ENCODE measurements around the gene CDH22.

CDH22 gene

DNA sequence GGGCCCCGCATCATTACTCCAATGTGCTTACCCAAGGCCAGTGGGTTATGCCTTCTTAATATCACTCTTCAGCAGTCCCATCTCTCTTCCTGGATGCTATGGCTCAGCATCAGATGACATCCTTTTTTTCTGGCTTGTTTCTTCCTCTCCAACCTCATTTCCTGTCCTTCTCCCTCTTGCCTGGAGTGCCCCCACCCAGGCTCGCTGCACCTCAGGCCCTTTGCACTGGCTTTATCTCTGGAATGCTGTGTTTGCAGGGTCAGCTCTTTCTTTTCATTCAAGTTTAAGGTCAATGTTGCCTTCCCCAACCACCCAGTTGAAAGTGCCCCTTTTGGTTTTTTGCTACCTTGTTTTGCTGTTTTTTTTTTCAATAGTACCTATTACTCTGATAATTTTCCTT lies 153.5 kb downstream of the CDH22 start:
- no peak for TF ChIP-seq Cebpa-rat (IDR thresholded peaks at IDR 0.05)
- no peaks in the 10 kb centered on the region for H3K27me3 ChIP-seq
- H3K4me1 ChIP-seq: peaks cover 0 to 17% (median 8%) of the 10 kb centered on the region in 10 experiments; a peak in 13 of 20 replicates
- no peak overlapping the region for H3K9ac ChIP-seq
- no peaks in the 10 kb centered on the region for H3K36me3 ChIP-seq
- H3K27ac ChIP-seq: no peak overlapping the region
- peaks cover 0 to 12% (median 0%) of the 10 kb centered on the region in 11 experiments; a peak in 3 of 22 replicates for H4K20me1 ChIP-seq
- H3K9me3 ChIP-seq (replicated peaks in 1 of 11): no peaks in the 10 kb centered on the region
- no peak overlapping the region; a peak in 1 of 22 replicates for H3K4me2 ChIP-seq
- no peak overlapping the region for H3K4me3 ChIP-seq

DNA sequence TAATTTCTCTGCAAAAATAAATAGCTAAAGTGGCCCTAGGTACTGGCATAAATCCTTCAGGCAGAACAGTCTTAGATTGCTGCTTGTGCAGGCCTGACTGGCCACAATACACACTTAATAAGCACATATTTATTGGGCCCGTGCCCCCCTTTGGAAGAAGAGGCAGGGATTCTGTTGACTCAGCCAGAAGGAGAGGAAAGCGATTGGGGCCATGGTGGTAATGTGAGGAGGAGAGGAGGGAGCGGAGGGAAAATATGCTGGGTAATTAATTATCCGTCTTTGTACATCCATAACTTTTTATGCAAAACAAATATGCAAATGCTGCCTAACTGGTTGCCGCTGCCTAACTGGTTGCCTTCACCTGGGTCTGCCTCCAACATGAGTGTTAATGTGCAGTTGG lies 154.0 kb downstream of the CDH22 start:
- Histone ChIP-seq H3K9ac (no peak overlapping the region), H3K9me3 (replicated peaks in 1 of 11) (no peaks in the 10 kb centered on the region), H3K4me1 (peaks cover 0 to 17% (median 8%) of the 10 kb centered on the region in 10 experiments; a peak in 13 of 20 replicates), H3K4me3 (no peak overlapping the region), H3K4me2 (no peak overlapping the region; a peak in 1 of 22 replicates), H4K20me1 (peaks cover 0 to 9% (median 0%) of the 10 kb centered on the region in 11 experiments; a peak in 3 of 22 replicates), H3K27ac (no peak overlapping the region), H3K36me3 (no peaks in the 10 kb centered on the region), H3K27me3 (no peaks in the 10 kb centered on the region)
- TF ChIP-seq Cebpa-rat (IDR thresholded peaks at IDR 0.05): no peak

DNA sequence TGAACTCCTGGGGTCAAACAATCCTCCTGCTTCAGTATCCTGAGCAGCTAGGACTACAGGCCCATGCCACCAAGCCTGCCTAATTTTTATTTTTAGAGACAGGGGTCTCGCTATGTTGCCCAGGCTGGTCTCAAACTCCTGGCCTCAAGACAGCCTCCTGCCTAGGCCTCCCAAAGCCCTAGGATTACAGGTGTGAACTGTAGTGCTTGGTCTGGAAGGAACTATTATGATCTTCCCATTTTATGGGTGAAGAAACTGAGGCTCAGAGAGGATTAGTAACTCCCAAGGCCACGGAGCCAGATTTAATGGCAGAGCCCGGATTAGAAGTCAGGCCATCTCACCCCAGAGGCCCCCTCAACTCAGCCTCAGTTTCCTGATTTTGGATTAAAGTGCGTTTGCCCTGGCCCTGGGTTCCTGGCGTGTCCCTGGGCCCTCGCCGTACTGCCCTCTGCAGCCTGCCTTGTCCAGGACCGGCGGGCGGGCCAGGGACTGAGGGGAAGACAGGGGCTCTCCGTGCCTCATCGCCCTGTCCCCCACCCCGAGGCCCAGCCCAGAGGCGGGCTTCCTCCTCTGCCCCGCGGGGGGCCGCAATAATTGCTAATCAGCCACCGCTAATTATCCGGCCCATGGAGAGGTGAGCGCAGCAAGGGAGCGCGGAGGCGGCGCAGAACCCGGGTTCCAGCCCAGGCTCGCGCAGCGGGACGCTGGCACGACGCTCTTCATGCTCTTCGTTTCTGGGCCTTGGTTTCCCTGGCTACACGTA lies 155.3 kb downstream of the CDH22 start:
- no peak overlapping the region for H3K4me3 ChIP-seq
- TF ChIP-seq Cebpa-rat (IDR thresholded peaks at IDR 0.05): no peak
- H4K20me1 ChIP-seq: peaks cover 0 to 6% (median 0%) of the 10 kb centered on the region in 11 experiments; a peak in 3 of 22 replicates

DNA sequence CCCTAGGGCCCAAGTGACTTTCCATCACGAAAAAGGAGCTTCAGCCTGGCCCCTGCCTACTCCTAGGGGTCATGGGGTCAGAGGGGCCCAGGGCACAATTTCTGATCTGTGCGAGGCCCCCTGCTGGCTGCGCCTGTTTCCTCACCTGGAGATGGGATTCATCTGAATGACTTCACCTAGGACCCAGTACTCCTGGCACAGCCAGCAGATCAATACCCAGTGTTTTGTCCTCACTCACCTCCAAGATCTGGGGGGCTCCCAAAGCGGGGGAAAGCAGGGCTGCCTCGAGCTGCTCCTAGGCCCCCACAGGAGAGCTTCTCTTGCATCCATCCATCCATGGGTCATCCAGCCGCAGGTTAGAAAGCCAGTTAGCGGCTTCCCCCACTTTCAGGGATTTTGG lies 156.4 kb downstream of the CDH22 start:
- Histone ChIP-seq H3K27me3 (no peaks in the 10 kb centered on the region), H3K4me3 (no peak overlapping the region), H3K9ac (no peak overlapping the region), H3K36me3 (no peaks in the 10 kb centered on the region), H3K4me2 (no peak overlapping the region), H3K9me3 (replicated peaks in 1 of 11) (no peaks in the 10 kb centered on the region), H3K27ac (no peak overlapping the region), H4K20me1 (peaks cover 0 to 3% (median 0%) of the 10 kb centered on the region in 11 experiments; a peak in 2 of 22 replicates), H3K4me1 (peaks cover 0 to 7% (median 2%) of the 10 kb centered on the region in 10 experiments; a peak in 1 of 20 replicates)
- TF ChIP-seq Cebpa-rat (IDR thresholded peaks at IDR 0.05): no peak

More for the DNA sequence above, 155.3 kb downstream of the CDH22 start:
- Histone ChIP-seq H3K27me3 (no peaks in the 10 kb centered on the region), H3K36me3 (no peaks in the 10 kb centered on the region), H3K27ac (no peak overlapping the region), H3K9ac (no peak overlapping the region), H3K4me2 (no peak overlapping the region), H3K9me3 (replicated peaks in 1 of 11) (no peaks in the 10 kb centered on the region), H3K4me1 (peaks cover 0 to 8% (median 1%) of the 10 kb centered on the region in 10 experiments; a peak in 11 of 20 replicates)

DNA sequence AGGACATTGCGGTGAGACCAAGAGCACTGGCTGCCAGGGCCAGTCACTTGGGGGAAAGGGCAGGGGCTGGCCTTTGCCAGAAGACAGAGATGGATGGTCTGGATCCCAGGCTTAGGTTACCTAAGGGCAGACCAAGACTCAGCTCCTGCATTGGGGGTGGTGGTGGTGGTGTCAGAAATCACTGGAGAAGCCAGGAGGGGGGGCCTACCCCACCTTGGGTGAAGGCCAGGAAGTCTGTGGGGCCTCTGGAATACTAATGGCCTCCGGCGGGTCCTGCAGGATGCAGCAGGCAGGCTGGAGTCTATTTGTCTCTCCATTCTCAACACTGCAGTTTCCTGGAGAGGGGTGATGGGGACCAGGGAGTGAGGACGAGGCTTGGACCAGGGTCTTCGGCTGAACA lies 157.4 kb downstream of the CDH22 start:
- Histone ChIP-seq H3K9me3 (replicated peaks in 1 of 11) (no peaks in the 10 kb centered on the region), H3K27me3 (no peaks in the 10 kb centered on the region), H3K4me1 (peaks cover 0 to 7% (median 2%) of the 10 kb centered on the region in 10 experiments; a peak in 1 of 20 replicates), H3K9ac (no peak overlapping the region), H3K4me2 (no peak overlapping the region), H4K20me1 (peaks cover 0 to 3% (median 0%) of the 10 kb centered on the region in 11 experiments; a peak in 2 of 22 replicates), H3K36me3 (no peaks in the 10 kb centered on the region), H3K4me3 (no peak overlapping the region), H3K27ac (no peak overlapping the region)
- no peak for TF ChIP-seq Cebpa-rat (IDR thresholded peaks at IDR 0.05)

DNA sequence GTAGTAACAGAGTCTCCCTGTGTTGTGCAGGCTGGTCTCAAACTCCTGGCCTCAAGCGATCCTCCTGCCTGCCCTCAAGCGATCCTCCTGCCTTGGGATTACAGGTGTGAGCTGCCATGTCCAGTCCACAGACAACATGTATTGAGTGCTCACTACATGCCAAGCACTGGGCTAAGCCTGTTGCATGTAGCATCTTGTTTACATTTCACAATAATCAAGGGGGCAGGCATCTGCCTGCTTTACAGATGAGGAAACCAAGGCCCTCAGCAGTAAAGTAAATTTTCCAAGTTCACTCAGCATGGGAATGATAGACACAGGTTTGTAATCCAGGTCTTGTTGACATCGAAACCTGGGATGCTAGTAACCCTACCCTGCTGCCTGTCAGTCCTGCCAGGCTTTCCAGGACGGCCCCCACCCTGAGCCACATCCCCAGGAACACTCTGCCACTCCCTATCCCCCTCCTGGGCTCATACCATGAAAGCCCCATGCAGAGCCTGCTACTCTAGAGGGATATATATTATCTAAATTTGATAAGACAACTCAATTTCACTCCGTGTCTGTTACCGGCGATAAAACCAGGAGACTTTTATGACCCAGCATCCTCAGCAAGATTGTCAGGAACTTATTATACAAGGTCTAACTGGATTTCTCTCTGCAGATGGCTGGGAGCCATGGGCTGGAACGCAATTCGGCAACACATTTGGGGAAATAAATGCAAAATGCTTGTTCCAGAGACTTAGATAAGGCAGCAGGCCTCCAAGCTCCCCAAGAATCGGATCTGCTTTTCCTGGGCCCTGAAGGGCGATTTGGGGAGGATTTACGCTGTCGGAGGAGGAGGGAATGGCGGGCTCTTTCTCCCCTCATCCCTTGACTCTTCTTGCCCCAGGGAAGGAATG lies 159.7 kb downstream of the CDH22 start:
- peaks cover 0 to 3% (median 0%) of the 10 kb centered on the region in 11 experiments; a peak in 1 of 22 replicates for H4K20me1 ChIP-seq
- H3K4me3 ChIP-seq: no peak overlapping the region
- no peak overlapping the region for H3K9ac ChIP-seq
- no peak overlapping the region for H3K27ac ChIP-seq
- H3K4me1 ChIP-seq: 0 out of 20 replicates have a peak, but pooled peaks cover 0 to 7% (median 0%) of the 10 kb centered on the region in 10 experiments
- no peak for TF ChIP-seq Cebpa-rat (IDR thresholded peaks at IDR 0.05)
- H3K9me3 ChIP-seq (replicated peaks in 1 of 11): no peaks in the 10 kb centered on the region
- no peaks in the 10 kb centered on the region for H3K27me3 ChIP-seq
- H3K4me2 ChIP-seq: no peak overlapping the region
- no peaks in the 10 kb centered on the region for H3K36me3 ChIP-seq

DNA sequence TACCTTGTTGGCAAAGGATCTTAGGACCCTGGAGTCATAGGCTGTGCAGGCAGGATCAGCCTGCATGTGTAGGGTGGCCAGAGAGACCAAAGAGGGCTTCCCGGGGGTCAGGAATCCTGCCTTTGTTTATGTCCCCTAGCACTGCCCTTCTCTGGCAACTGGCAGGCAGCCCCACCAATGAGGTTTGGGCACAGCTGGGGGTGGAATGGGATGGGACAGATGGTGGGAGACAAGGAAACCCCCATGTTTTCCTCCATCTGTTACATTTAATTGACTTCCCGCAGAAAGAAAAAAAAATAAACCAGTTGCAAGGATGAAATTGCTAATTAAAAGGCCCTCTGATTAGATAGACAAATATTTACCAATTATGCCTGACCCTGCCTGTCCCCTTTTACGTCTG lies 162.6 kb downstream of the CDH22 start:
- Histone ChIP-seq H3K4me3 (no peak overlapping the region), H3K9ac (no peak overlapping the region), H3K27me3 (no peaks in the 10 kb centered on the region), H3K36me3 (no peaks in the 10 kb centered on the region), H3K4me2 (no peak overlapping the region), H4K20me1 (peaks cover 0 to 2% (median 0%) of the 10 kb centered on the region in 11 experiments; a peak in 1 of 22 replicates), H3K27ac (no peak overlapping the region), H3K4me1 (0 out of 20 replicates have a peak, but pooled peaks cover 0 to 7% (median 0%) of the 10 kb centered on the region in 10 experiments), H3K9me3 (replicated peaks in 1 of 11) (no peaks in the 10 kb centered on the region)
- TF ChIP-seq Cebpa-rat (IDR thresholded peaks at IDR 0.05): no peak

DNA sequence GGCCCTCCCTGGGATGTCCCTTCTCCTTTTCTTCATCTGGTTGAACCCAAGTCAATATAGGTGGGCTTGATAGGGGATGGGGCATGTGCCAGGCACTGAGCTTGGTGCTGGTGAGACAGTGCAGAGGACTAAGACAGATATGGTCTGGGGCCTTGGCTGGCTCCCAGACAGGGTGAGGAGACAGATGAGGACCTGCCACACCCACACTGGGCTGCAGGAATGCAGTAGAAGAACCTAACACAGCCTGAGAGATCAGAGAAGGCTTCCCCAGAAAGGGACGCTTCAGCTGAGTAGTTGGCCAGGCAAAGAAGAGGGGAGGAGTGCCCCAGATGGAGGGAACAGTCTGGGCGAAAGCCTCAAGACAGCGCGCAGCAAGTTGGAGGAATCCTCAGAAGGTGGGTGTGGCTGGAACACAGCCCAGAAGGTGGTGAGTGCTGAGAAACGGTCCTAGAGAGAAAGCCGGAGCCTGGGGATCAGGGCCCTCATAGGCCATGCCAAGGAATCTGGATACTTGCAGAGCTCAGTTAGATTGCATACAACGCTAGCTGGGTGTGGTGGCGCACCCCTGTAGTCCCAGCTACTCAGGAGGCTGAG lies 163.8 kb downstream of the CDH22 start:
- H3K9me3 ChIP-seq (replicated peaks in 1 of 11): no peaks in the 10 kb centered on the region
- TF ChIP-seq Cebpa-rat (IDR thresholded peaks at IDR 0.05): no peak
- no peak overlapping the region for H3K9ac ChIP-seq
- no peaks in the 10 kb centered on the region for H3K36me3 ChIP-seq
- H3K4me1 ChIP-seq: peaks cover 0 to 12% (median 5%) of the 10 kb centered on the region in 10 experiments; a peak in 5 of 20 replicates
- no peak overlapping the region for H3K27ac ChIP-seq
- H3K4me3 ChIP-seq: no peak overlapping the region
- H3K4me2 ChIP-seq: no peak overlapping the region
- H4K20me1 ChIP-seq: peaks cover 0 to 4% (median 0%) of the 10 kb centered on the region in 11 experiments; a peak in 1 of 22 replicates
- H3K27me3 ChIP-seq: no peaks in the 10 kb centered on the region

Measured in BLaER1 treated with 17β-estradiol and CSF1 and Interleukin-3, amounts not matched to agents 10 nM and 100 nM (cell line).